ENCODE data around the gene NDNF. TPM values are rescaled to one million over a fixed set of nuclear protein-coding genes. Genes with fewer than 3 reads are reported as not detected.

The NDNF gene
- total RNA-seq, 1 experiment from 2014 or later, result not detected

DNA sequence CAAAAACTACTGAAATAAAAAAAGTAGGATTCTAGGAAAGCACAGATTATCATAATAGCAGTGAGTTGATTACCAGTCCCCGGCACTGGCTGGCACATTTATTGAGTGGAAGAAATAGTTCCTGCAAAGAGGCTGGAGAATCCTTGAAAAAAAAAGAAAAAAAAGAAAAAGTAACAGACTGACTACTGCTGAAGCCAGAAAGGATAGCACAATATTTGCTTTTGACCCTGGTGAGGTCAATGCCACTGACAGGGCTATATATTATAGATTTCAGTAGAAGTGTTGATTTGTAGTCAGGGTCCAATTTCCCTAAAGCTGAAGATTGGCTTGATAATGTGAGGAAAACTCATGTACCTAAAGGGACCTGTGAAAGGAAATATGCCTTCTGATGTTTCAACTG, 64.7 kb downstream of the NDNF start:
- H2AFZ ChIP-seq (ENCODE audit: low read length), result no peak overlapping the region
- no peak overlapping the region for H3K27ac ChIP-seq (ENCODE audit: low read length)
- H3K9me2 ChIP-seq (replicated peaks; ENCODE audit: insufficient read depth, low read length), result no peaks in the 10 kb centered on the region
- H3K36me3 ChIP-seq (ENCODE audit: insufficient read depth, low read length), result no peaks in the 10 kb centered on the region
- H3K79me2 ChIP-seq (ENCODE audit: low read length), result no peaks in the 10 kb centered on the region
- no peaks in the 10 kb centered on the region for H3K9me3 ChIP-seq (ENCODE audit: low read length)
- H3K4me3 ChIP-seq (ENCODE audit: low read length), result no peak overlapping the region
- H3K4me1 ChIP-seq (ENCODE audit: low read length), result no peaks in the 10 kb centered on the region
- H4K20me1 ChIP-seq (ENCODE audit: insufficient read depth, low read depth, low read length), result no peaks in the 10 kb centered on the region
- no peaks in the 10 kb centered on the region for H3K27me3 ChIP-seq (ENCODE audit: low read length)
- H3K4me2 ChIP-seq (ENCODE audit: low read depth, low read length, poor library complexity, severe bottlenecking), result no peak overlapping the region
- no peak for DNase-seq
- H3K9ac ChIP-seq (ENCODE audit: low read length), result no peak overlapping the region

GRCh38 chr4:121003863-121004262, 68.5 kb downstream of the NDNF start:
- H3K9me3 ChIP-seq (ENCODE audit: low read length), result no peaks in the 10 kb centered on the region
- H3K4me2 ChIP-seq (ENCODE audit: low read depth, low read length, poor library complexity, severe bottlenecking), result no peak overlapping the region
- no peaks in the 10 kb centered on the region for H4K20me1 ChIP-seq (ENCODE audit: insufficient read depth, low read depth, low read length)
- no peaks in the 10 kb centered on the region for H3K4me1 ChIP-seq (ENCODE audit: low read length)
- no peak overlapping the region for H3K4me3 ChIP-seq (ENCODE audit: low read length)
- no peak overlapping the region for H3K27ac ChIP-seq (ENCODE audit: low read length)
- H3K36me3 ChIP-seq (ENCODE audit: insufficient read depth, low read length), result no peaks in the 10 kb centered on the region
- no peak for DNase-seq
- H2AFZ ChIP-seq (ENCODE audit: low read length), result no peak overlapping the region
- no peaks in the 10 kb centered on the region for H3K27me3 ChIP-seq (ENCODE audit: low read length)
- no peaks in the 10 kb centered on the region for H3K9me2 ChIP-seq (replicated peaks; ENCODE audit: insufficient read depth, low read length)
- H3K79me2 ChIP-seq (ENCODE audit: low read length), result no peaks in the 10 kb centered on the region
- no peak overlapping the region for H3K9ac ChIP-seq (ENCODE audit: low read length)

- no peak for DNase-seq
- no peaks in the 10 kb centered on the region for H3K27me3 ChIP-seq (ENCODE audit: low read length)
- no peaks in the 10 kb centered on the region for H3K36me3 ChIP-seq (ENCODE audit: insufficient read depth, low read length)
- H4K20me1 ChIP-seq (ENCODE audit: insufficient read depth, low read depth, low read length), result no peaks in the 10 kb centered on the region
- H3K27ac ChIP-seq (ENCODE audit: low read length), result no peak overlapping the region
- H3K4me3 ChIP-seq (ENCODE audit: low read length), result no peak overlapping the region
- no peaks in the 10 kb centered on the region for H3K9me2 ChIP-seq (replicated peaks; ENCODE audit: insufficient read depth, low read length)
- H2AFZ ChIP-seq (ENCODE audit: low read length), result no peak overlapping the region
- H3K9ac ChIP-seq (ENCODE audit: low read length), result no peak overlapping the region
- no peaks in the 10 kb centered on the region for H3K79me2 ChIP-seq (ENCODE audit: low read length)
- no peaks in the 10 kb centered on the region for H3K9me3 ChIP-seq (ENCODE audit: low read length)
- no peak overlapping the region for H3K4me2 ChIP-seq (ENCODE audit: low read depth, low read length, poor library complexity, severe bottlenecking)
- no peaks in the 10 kb centered on the region for H3K4me1 ChIP-seq (ENCODE audit: low read length)
These were observed 76.9 kb downstream of the NDNF start for GRCh38 chr4:120995266-120996010.

GRCh38 chr4:120994521-120994920, 77.8 kb downstream of the NDNF start:
- no peaks in the 10 kb centered on the region for H3K36me3 ChIP-seq (ENCODE audit: insufficient read depth, low read length)
- H3K27me3 ChIP-seq (ENCODE audit: low read length), result no peaks in the 10 kb centered on the region
- H3K27ac ChIP-seq (ENCODE audit: low read length), result no peak overlapping the region
- no peak overlapping the region for H3K4me2 ChIP-seq (ENCODE audit: low read depth, low read length, poor library complexity, severe bottlenecking)
- no peaks in the 10 kb centered on the region for H3K4me1 ChIP-seq (ENCODE audit: low read length)
- no peak overlapping the region for H3K4me3 ChIP-seq (ENCODE audit: low read length)
- no peaks in the 10 kb centered on the region for H4K20me1 ChIP-seq (ENCODE audit: insufficient read depth, low read depth, low read length)
- H3K9me2 ChIP-seq (replicated peaks; ENCODE audit: insufficient read depth, low read length), result no peaks in the 10 kb centered on the region
- no peaks in the 10 kb centered on the region for H3K79me2 ChIP-seq (ENCODE audit: low read length)
- DNase-seq, result no peak
- H2AFZ ChIP-seq (ENCODE audit: low read length), result no peak overlapping the region
- H3K9me3 ChIP-seq (ENCODE audit: low read length), result no peaks in the 10 kb centered on the region
- no peak overlapping the region for H3K9ac ChIP-seq (ENCODE audit: low read length)

- no peaks in the 10 kb centered on the region for H3K9me2 ChIP-seq (replicated peaks; ENCODE audit: insufficient read depth, low read length)
- DNase-seq, result no peak
- H3K9me3 ChIP-seq (ENCODE audit: low read length), result no peaks in the 10 kb centered on the region
- no peak overlapping the region for H2AFZ ChIP-seq (ENCODE audit: low read length)
- no peak overlapping the region for H3K4me3 ChIP-seq (ENCODE audit: low read length)
- no peaks in the 10 kb centered on the region for H3K27me3 ChIP-seq (ENCODE audit: low read length)
- H3K79me2 ChIP-seq (ENCODE audit: low read length), result no peaks in the 10 kb centered on the region
- no peaks in the 10 kb centered on the region for H4K20me1 ChIP-seq (ENCODE audit: insufficient read depth, low read depth, low read length)
- H3K4me2 ChIP-seq (ENCODE audit: low read depth, low read length, poor library complexity, severe bottlenecking), result no peak overlapping the region
- H3K4me1 ChIP-seq (ENCODE audit: low read length), result no peaks in the 10 kb centered on the region
- H3K36me3 ChIP-seq (ENCODE audit: insufficient read depth, low read length), result no peaks in the 10 kb centered on the region
- H3K27ac ChIP-seq (ENCODE audit: low read length), result no peak overlapping the region
- H3K9ac ChIP-seq (ENCODE audit: low read length), result no peak overlapping the region
These were observed 80.5 kb downstream of the NDNF start for GRCh38 chr4:120991885-120992284.

DNA sequence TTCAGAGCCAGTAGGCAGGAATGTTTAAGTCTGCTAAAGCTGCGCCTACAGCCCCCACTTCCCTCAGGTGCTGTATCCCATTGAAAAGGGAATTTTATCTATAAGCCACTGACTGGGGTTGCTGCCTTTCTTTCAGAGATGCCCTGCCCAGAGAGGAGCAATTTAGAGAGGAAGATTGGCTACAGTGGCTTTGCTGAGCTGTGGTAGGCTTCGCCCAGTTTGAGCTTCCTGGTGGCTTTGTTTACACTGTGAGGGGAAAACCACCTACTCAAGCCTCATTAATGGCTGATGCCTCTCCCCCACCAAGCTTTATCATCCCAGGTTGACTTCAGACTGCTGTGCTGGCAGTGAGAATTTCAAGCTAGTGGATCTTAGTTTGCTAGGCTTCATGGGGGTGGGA, 82.1 kb downstream of the NDNF start:
- Histone ChIP-seq H4K20me1 (ENCODE audit: insufficient read depth, low read depth, low read length) (no peaks in the 10 kb centered on the region), H3K4me2 (ENCODE audit: low read depth, low read length, poor library complexity, severe bottlenecking) (no peak overlapping the region), H3K36me3 (ENCODE audit: insufficient read depth, low read length) (no peaks in the 10 kb centered on the region), H3K9me3 (ENCODE audit: low read length) (no peaks in the 10 kb centered on the region), H3K4me3 (ENCODE audit: low read length) (no peak overlapping the region), H3K9me2 (replicated peaks; ENCODE audit: insufficient read depth, low read length) (no peaks in the 10 kb centered on the region), H2AFZ (ENCODE audit: low read length) (no peak overlapping the region), H3K27me3 (ENCODE audit: low read length) (no peaks in the 10 kb centered on the region), H3K27ac (ENCODE audit: low read length) (no peak overlapping the region), H3K9ac (ENCODE audit: low read length) (no peak overlapping the region), H3K79me2 (ENCODE audit: low read length) (no peaks in the 10 kb centered on the region), H3K4me1 (ENCODE audit: low read length) (no peaks in the 10 kb centered on the region)
- DNase-seq, result no peak

Other genes with a start within 250 kb of the NDNF start
- gene PRDM5, start 149.8 kb downstream of the NDNF start, total RNA-seq (2014; rRNA removed; shearing (Covaris generic); ENCODE audit: low replicate concordance), result 1.4 TPM in 1 of 2 replicates, not detected in the other
- gene TNIP3, start 91.8 kb upstream of the NDNF start, total RNA-seq (2014; rRNA removed; shearing (Covaris generic); ENCODE audit: low replicate concordance), result not detected in 2 replicates